Naive thymus-derived CD4-positive, alpha-beta T cell (primary cell): Measurements from ENCODE around the gene WWP2. TPM values are rescaled to one million over a fixed set of nuclear protein-coding genes. Genes with fewer than 3 reads are reported as not detected.

Experiments
- ATAC-seq: fragments of 150-1000 bp; cut with Tn5 transposase; 2 replicates; pipeline ENCODE4 v1.10.0; 2021; ENCODE audit warnings: mild to moderate bottlenecking, moderate library complexity
- CTCF ChIA-PET: fragments of 350-600 bp; sonication (Branson Sonifier 250); formaldehyde crosslinking; loops from one replicate; lab custom pipeline; 2021; ENCODE audit warnings: antibody characterized with exemption; lab: Charles Lee
- POLR2A ChIA-PET: fragments of 350-600 bp; sonication (Branson Sonifier 250); formaldehyde crosslinking; loops from one replicate; lab custom pipeline; 2021; ENCODE audit warnings: antibody characterized with exemption, inconsistent platforms; lab: Charles Lee
- DNase-seq, 9 donors: peaks; one replicate each; pipeline versions ENCODE4 v3.0.0 to v3.0.0-alpha.2; 2020 to 2022; ENCODE audit warnings: mixed read lengths in 1 of 9
- H3K27ac ChIP-seq: one replicate; pipeline ENCODE4 v1.7.0; 2013; ENCODE audit warnings: mild to moderate bottlenecking, low read depth, low read length, moderate library complexity
- H3K27me3 ChIP-seq, 2 donors: one replicate each; pipeline ENCODE4 v1.7.0; 2013; ENCODE audit warnings: low read length in 2 of 2, mild to moderate bottlenecking in 2 of 2, moderate library complexity in 2 of 2; ENCODE audit not compliant: control insufficient read depth in 2 of 2, insufficient read depth in 2 of 2
- H3K36me3 ChIP-seq, 3 experiments: 1 replicate in 2 of 3; 2 replicates in 1 of 3; pipeline ENCODE4 v1.7.0; 2013; ENCODE audit warnings: low read length in 3 of 3, mild to moderate bottlenecking in 3 of 3, moderate library complexity in 1 of 3; ENCODE audit not compliant: insufficient read depth in 3 of 3, control insufficient read depth in 2 of 3
- H3K4me1 ChIP-seq, 2 donors: one replicate each; pipeline ENCODE4 v1.7.0; 2013; ENCODE audit warnings: low read length in 2 of 2, mild to moderate bottlenecking in 2 of 2, moderate library complexity in 1 of 2; ENCODE audit not compliant: control insufficient read depth in 2 of 2, insufficient read depth in 2 of 2
- H3K4me3 ChIP-seq: 2 replicates; pipeline ENCODE4 v1.7.0; 2013; ENCODE audit warnings: mild to moderate bottlenecking, low read length
- H3K9me3 ChIP-seq, 3 experiments: 1 replicate in 2 of 3; 2 replicates in 1 of 3; pipeline ENCODE4 v1.7.0; 2013; ENCODE audit warnings: low read length in 3 of 3; ENCODE audit not compliant: control insufficient read depth in 2 of 3
- H3K27ac Mint-ChIP-seq, 9 donors: one replicate each; pipeline ENCODE4 v1.8.0; 2020 to 2022; ENCODE audit warnings: mixed read lengths in 9 of 9, mild to moderate bottlenecking in 8 of 9, moderate library complexity in 5 of 9, inconsistent platforms in 2 of 9
- H3K27me3 Mint-ChIP-seq, 5 donors: one replicate each; pipeline ENCODE4 v1.8.0; 2021 to 2022; ENCODE audit warnings: mixed read lengths in 5 of 5, mild to moderate bottlenecking in 1 of 5
- H3K36me3 Mint-ChIP-seq, 5 donors: one replicate each; pipeline ENCODE4 v1.8.0; 2020 to 2022; ENCODE audit warnings: mixed read lengths in 5 of 5, mild to moderate bottlenecking in 3 of 5, inconsistent platforms in 1 of 5
- H3K4me1 Mint-ChIP-seq, 7 donors: one replicate each; pipeline ENCODE4 v1.8.0; 2020 to 2022; ENCODE audit warnings: mixed read lengths in 7 of 7, mild to moderate bottlenecking in 3 of 7, inconsistent platforms in 1 of 7
- H3K4me3 Mint-ChIP-seq, 10 donors: one replicate each; pipeline ENCODE4 v1.8.0; 2020 to 2022; ENCODE audit warnings: mild to moderate bottlenecking in 10 of 10, mixed read lengths in 10 of 10, moderate library complexity in 6 of 10, inconsistent platforms in 2 of 10
- H3K9me3 Mint-ChIP-seq, 11 donors: one replicate each; pipeline ENCODE4 v1.8.0; 2020 to 2022; ENCODE audit warnings: mixed read lengths in 11 of 11, mild to moderate bottlenecking in 4 of 11, inconsistent platforms in 1 of 11, moderate library complexity in 1 of 11
- intact Hi-C, 2 donors: fragments of 100-400 bp; cut with micrococcal nuclease; formaldehyde crosslinking; loops; one replicate each; pipeline ENCODE4 v1.15.1; 2023
- polyA plus RNA-seq, 2 donors: library from polyadenylated mRNA; unstranded; fragments of 300-500 nt; fragmentation: Illumina TruSeq; gene quantifications; one replicate each; pipeline ENCODE4 v1.2.3, GENCODE V29; 2021
- total RNA-seq, 6 experiments: library from RNA in 5 of 6; stranded (reverse) in 5 of 6; gene quantifications; 1 replicate in 5 of 6; 2 replicates in 1 of 6; pipeline ENCODE4 v1.2.3 and lab custom pipeline; 2021 to 2026

WWP2 gene
- total and polyA plus RNA-seq, 7 experiments from 2014 or later = 29.2 to 81.3 (median 64.7) TPM

- DNase-seq (no peak), ATAC-seq (no peak)
- H3K36me3 Mint-ChIP-seq = peaks cover 3 to 23% (median 7%) of the 10 kb centered on the region in 5 donors
- no peak overlapping the region for H3K27ac ChIP-seq
- H3K4me3 ChIP-seq = no peak overlapping the region
- ChIA-PET POLR2A (no interaction called here), CTCF (no interaction called here)
- H3K27me3 Mint-ChIP-seq = no peaks in the 10 kb centered on the region
- no peak overlapping the region for H3K27ac Mint-ChIP-seq
- H3K9me3 Mint-ChIP-seq = no peaks in the 10 kb centered on the region
- peaks cover 5 to 12% (median 8%) of the 10 kb centered on the region in 7 donors for H3K4me1 Mint-ChIP-seq
- intact Hi-C loops = no loop called here
- H3K27me3 ChIP-seq = no peaks in the 10 kb centered on the region
- no peak overlapping the region for H3K4me3 Mint-ChIP-seq
- H3K4me1 ChIP-seq = no peaks in the 10 kb centered on the region
- H3K9me3 ChIP-seq = no peaks in the 10 kb centered on the region
- peaks cover 0 to 20% (median 0%) of the 10 kb centered on the region in 3 experiments for H3K36me3 ChIP-seq
Observed at GRCh38 chr16:69834807-69835466, 72.8 kb downstream of the WWP2 start.

GRCh38 chr16:69836257-69836656, 74.1 kb downstream of the WWP2 start:
- H3K4me1 ChIP-seq = no peaks in the 10 kb centered on the region
- no peak for ATAC-seq
- no peak overlapping the region for H3K4me3 ChIP-seq
- Mint-ChIP-seq H3K36me3 (peaks cover 8 to 31% (median 15%) of the 10 kb centered on the region in 5 donors), H3K4me1 (peaks cover 5 to 16% (median 8%) of the 10 kb centered on the region in 7 donors), H3K4me3 (no peak overlapping the region), H3K27me3 (no peaks in the 10 kb centered on the region), H3K9me3 (no peaks in the 10 kb centered on the region), H3K27ac (no peak overlapping the region)
- no peaks in the 10 kb centered on the region for H3K9me3 ChIP-seq
- no peaks in the 10 kb centered on the region for H3K27me3 ChIP-seq
- no peak for DNase-seq
- intact Hi-C loops = no loop called here
- POLR2A ChIA-PET = no interaction called here
- peaks cover 0 to 23% (median 0%) of the 10 kb centered on the region in 3 experiments for H3K36me3 ChIP-seq
- CTCF ChIA-PET = no interaction called here
- H3K27ac ChIP-seq = no peak overlapping the region

GRCh38 chr16:69837380-69837779, 75.2 kb downstream of the WWP2 start:
- POLR2A ChIA-PET = no interaction called here
- DNase-seq = no peak
- ATAC-seq = no peak
- no peaks in the 10 kb centered on the region for H3K4me1 ChIP-seq
- CTCF ChIA-PET = no interaction called here
- peak overlapping the region in 1 of 9 donors; percentile 36 for H3K27ac Mint-ChIP-seq
- no peaks in the 10 kb centered on the region for H3K9me3 ChIP-seq
- H3K4me1 Mint-ChIP-seq = peaks cover 5 to 17% (median 8%) of the 10 kb centered on the region in 7 donors
- H3K9me3 Mint-ChIP-seq = no peaks in the 10 kb centered on the region
- peaks cover 0 to 32% (median 9%) of the 10 kb centered on the region in 3 experiments for H3K36me3 ChIP-seq
- H3K4me3 Mint-ChIP-seq = no peak overlapping the region
- H3K36me3 Mint-ChIP-seq = peaks cover 8 to 42% (median 18%) of the 10 kb centered on the region in 5 donors
- no peak overlapping the region for H3K27ac ChIP-seq
- no peaks in the 10 kb centered on the region for H3K27me3 ChIP-seq
- intact Hi-C loops = no loop called here
- H3K27me3 Mint-ChIP-seq = no peaks in the 10 kb centered on the region
- no peak overlapping the region for H3K4me3 ChIP-seq

- Mint-ChIP-seq H3K9me3 (no peaks in the 10 kb centered on the region), H3K27ac (peak overlapping the region in 1 of 9 donors; percentile 14), H3K4me3 (no peak overlapping the region), H3K4me1 (peaks cover 3 to 17% (median 5%) of the 10 kb centered on the region in 7 donors), H3K27me3 (no peaks in the 10 kb centered on the region), H3K36me3 (peaks cover 11 to 49% (median 25%) of the 10 kb centered on the region in 5 donors)
- no peaks in the 10 kb centered on the region for H3K27me3 ChIP-seq
- no peak overlapping the region for H3K27ac ChIP-seq
- POLR2A ChIA-PET = no interaction called here
- no peak overlapping the region for H3K4me3 ChIP-seq
- H3K36me3 ChIP-seq = peaks cover 0 to 40% (median 10%) of the 10 kb centered on the region in 3 experiments
- DNase-seq = no peak
- H3K9me3 ChIP-seq = no peaks in the 10 kb centered on the region
- CTCF ChIA-PET = no interaction called here
- intact Hi-C loops = no loop called here
- no peaks in the 10 kb centered on the region for H3K4me1 ChIP-seq
- ATAC-seq = no peak
Observed at GRCh38 chr16:69838489-69838888, 76.4 kb downstream of the WWP2 start.

- Histone ChIP-seq H3K4me1 (no peaks in the 10 kb centered on the region), H3K27me3 (no peaks in the 10 kb centered on the region), H3K4me3 (no peak overlapping the region), H3K9me3 (no peaks in the 10 kb centered on the region), H3K27ac (no peak overlapping the region), H3K36me3 (peaks cover 0 to 44% (median 10%) of the 10 kb centered on the region in 3 experiments)
- intact Hi-C loops = no loop called here
- POLR2A ChIA-PET = no interaction called here
- Mint-ChIP-seq H3K27ac (peak overlapping the region in 1 of 9 donors; percentile 18), H3K27me3 (no peaks in the 10 kb centered on the region), H3K4me3 (no peak overlapping the region), H3K4me1 (peaks cover 0 to 13% (median under 1%) of the 10 kb centered on the region in 7 donors), H3K9me3 (no peaks in the 10 kb centered on the region), H3K36me3 (peaks cover 14 to 56% (median 25%) of the 10 kb centered on the region in 5 donors)
- no peak for DNase-seq
- no peak for ATAC-seq
- CTCF ChIA-PET = no interaction called here
Observed at GRCh38 chr16:69839240-69839688, 77.1 kb downstream of the WWP2 start.

GRCh38 chr16:69839798-69840409, 77.8 kb downstream of the WWP2 start:
- CTCF ChIA-PET = no interaction called here
- peaks cover 0 to 51% (median 10%) of the 10 kb centered on the region in 3 experiments for H3K36me3 ChIP-seq
- H3K27ac ChIP-seq = no peak overlapping the region
- no peaks in the 10 kb centered on the region for H3K4me1 ChIP-seq
- no peak for DNase-seq
- Mint-ChIP-seq H3K9me3 (no peaks in the 10 kb centered on the region), H3K36me3 (peaks cover 14 to 58% (median 25%) of the 10 kb centered on the region in 5 donors), H3K27me3 (no peaks in the 10 kb centered on the region), H3K27ac (peak overlapping the region in 2 of 9 donors; percentile 18 to 45), H3K4me1 (peaks cover 0 to 11% (median 0%) of the 10 kb centered on the region in 7 donors), H3K4me3 (no peak overlapping the region)
- intact Hi-C loops = no loop called here
- H3K9me3 ChIP-seq = no peaks in the 10 kb centered on the region
- no peaks in the 10 kb centered on the region for H3K27me3 ChIP-seq
- POLR2A ChIA-PET = no interaction called here
- H3K4me3 ChIP-seq = no peak overlapping the region
- no peak for ATAC-seq
